Keratinocyte (primary cell): Measurements from ENCODE around the gene FBLN1. TPM values are rescaled to one million over a fixed set of nuclear protein-coding genes. Genes with fewer than 3 reads are reported as not detected.

Experiments used
- DNase-seq: peaks from one replicate; pipeline ENCODE4 v3.0.0-alpha.2; 2011; ENCODE audit warnings: low read depth, missing footprints, low spot score
- FAIRE-seq: peaks from 2 replicates; lab custom pipeline; 2011; peaks lifted over from hg19 to GRCh38; lab: Jason Lieb, UNC
- H2AFZ ChIP-seq: 2 replicates; pipeline ENCODE4 v1.6.0; 2012; ENCODE audit warnings: low read length, control low read depth, inconsistent platforms; ENCODE audit not compliant: control insufficient read depth
- H3K27ac ChIP-seq: 2 replicates; pipeline ENCODE4 v1.5.1; 2011; ENCODE audit warnings: low read length; ENCODE audit not compliant: control insufficient read depth, insufficient read depth
- H3K27me3 ChIP-seq: 3 replicates; pipeline ENCODE4 v1.6.0; 2011; ENCODE audit warnings: low read length; ENCODE audit not compliant: control insufficient read depth, insufficient read depth; ENCODE audit errors: extremely low read depth
- H3K36me3 ChIP-seq, 2 experiments: 2 replicates in 1 of 2; 3 replicates in 1 of 2; pipeline ENCODE4 v1.5.1; 2011; ENCODE audit warnings: low read length in 2 of 2, mild to moderate bottlenecking in 1 of 2; ENCODE audit not compliant: control insufficient read depth in 2 of 2, insufficient read depth in 2 of 2; ENCODE audit errors: extremely low read depth in 1 of 2
- H3K4me1 ChIP-seq: 3 replicates; pipeline ENCODE4 v1.5.1; 2011; ENCODE audit warnings: low read length; ENCODE audit not compliant: control insufficient read depth, insufficient read depth; ENCODE audit errors: extremely low read depth
- H3K4me2 ChIP-seq: 3 replicates; pipeline ENCODE4 v1.6.0; 2011; ENCODE audit warnings: low read depth, low read length; ENCODE audit not compliant: control insufficient read depth, insufficient read depth; ENCODE audit errors: extremely low read depth
- H3K4me3 ChIP-seq, 3 experiments: fragments of 200-600 bp in 1 of 3; sonication (generic) in 1 of 3; 2 replicates in 2 of 3; 3 replicates in 1 of 3; pipeline ENCODE4 v1.5.1; 2011 to 2016; ENCODE audit warnings: low read length in 3 of 3, mild to moderate bottlenecking in 3 of 3, control low read depth in 2 of 3, inconsistent platforms in 1 of 3, low read depth in 1 of 3, mixed read lengths in 1 of 3, mixed run types in 1 of 3, moderate library complexity in 1 of 3; ENCODE audit not compliant: control insufficient read depth in 2 of 3, insufficient read depth in 2 of 3; ENCODE audit errors: extremely low read depth in 1 of 3
- H3K79me2 ChIP-seq: 2 replicates; pipeline ENCODE4 v1.6.0; 2012; ENCODE audit warnings: low read length; ENCODE audit not compliant: control insufficient read depth, insufficient read depth
- H3K9ac ChIP-seq: 3 replicates; pipeline ENCODE4 v1.6.0; 2011; ENCODE audit warnings: low read length; ENCODE audit not compliant: control insufficient read depth, insufficient read depth; ENCODE audit errors: extremely low read depth
- H3K9me1 ChIP-seq: 3 replicates; pipeline ENCODE4 v1.6.0; 2011; ENCODE audit warnings: low read length; ENCODE audit not compliant: control insufficient read depth, insufficient read depth; ENCODE audit errors: extremely low read depth
- H3K9me3 ChIP-seq: 2 replicates; pipeline ENCODE4 v1.5.1; 2012; ENCODE audit warnings: low read depth, low read length; ENCODE audit not compliant: control insufficient read depth
- H4K20me1 ChIP-seq: 3 replicates; pipeline ENCODE4 v1.6.0; 2011; ENCODE audit warnings: low read length; ENCODE audit not compliant: control insufficient read depth, insufficient read depth; ENCODE audit errors: extremely low read depth
- CTCF ChIP-seq, 3 experiments: IDR thresholded peaks in 1 of 3; conservative IDR thresholded peaks in 1 of 3; optimal IDR thresholded peaks in 1 of 3; 2 replicates in 2 of 3; 3 replicates in 1 of 3; pipeline versions ENCODE3 to v1.5.1; 2011; ENCODE audit warnings: low read length in 3 of 3, mild to moderate bottlenecking in 3 of 3, moderate library complexity in 2 of 3, control low read depth in 1 of 3, inconsistent platforms in 1 of 3; ENCODE audit not compliant: insufficient read depth in 2 of 3; ENCODE audit errors: extremely low read depth in 1 of 3
- EZH2 ChIP-seq: IDR thresholded peaks from one replicate; pipeline ENCODE4 v1.6.1; 2012; ENCODE audit warnings: inconsistent platforms, mild to moderate bottlenecking, low read length, moderate library complexity
- dilution Hi-C: fragments of 300-500 bp; cut with MboI; formaldehyde crosslinking; loops from one replicate; pipeline ENCODE4 v1.7.0; 2020; ENCODE audit warnings: low sequenced_read_pairs; ENCODE audit not compliant: extremely low pct_ligation_motif_present
- polyA plus RNA-seq, 5 experiments: library from polyadenylated mRNA; depleted of rRNA in 3 of 5; stranded (reverse) in 3 of 5; stranded (forward) in 1 of 5; unstranded in 1 of 5; fragments of >200 nt; gene quantifications; 1 replicate in 1 of 5; 2 replicates in 3 of 5; 3 replicates in 1 of 5; pipeline versions ENCODE4 v1.2.1 to v1.2.3, GENCODE V29; 2011 to 2012; ENCODE audit warnings: missing spikeins in 2 of 5, low read depth in 1 of 5, low replicate concordance in 1 of 5

FBLN1 gene
- polyA plus RNA-seq, 1 donor (not counting 4 experiments of a cell fraction or from before 2014, with no cell fraction given), result 13.7 TPM

- no peak for TF ChIP-seq EZH2
- TF ChIP-seq CTCF (optimal IDR thresholded peaks at IDR 0.05 in 1 of 3, IDR thresholded peaks at IDR 0.05 in 1 of 3, conservative IDR thresholded peaks at IDR 0.05 in 1 of 3; ENCODE audit: extremely low read depth in 1 of 3, insufficient read depth in 2 of 3, low read length in 3 of 3), result no peak
- Histone ChIP-seq H3K27ac (peak overlapping the region; percentile 47), H3K9me3 (no peaks in the 10 kb centered on the region), H3K4me2 (peak overlapping the region; percentile 11), H4K20me1 (no peaks in the 10 kb centered on the region), H3K9ac (no peak overlapping the region), H3K4me1 (peaks cover 53% of the 10 kb centered on the region), H2AFZ (no peak overlapping the region), H3K36me3 (no peaks in the 10 kb centered on the region), H3K9me1 (no peaks in the 10 kb centered on the region), H3K27me3 (no peaks in the 10 kb centered on the region), H3K4me3 (no peak overlapping the region), H3K79me2 (no peaks in the 10 kb centered on the region)
- FAIRE-seq (peak; percentile 91), DNase-seq (peak; percentile 30)
- dilution Hi-C loops, result no loop called here
Measured at GRCh38 chr22:45608763-45609180, 106.1 kb downstream of the FBLN1 start.

- FAIRE-seq (peak; percentile 96), DNase-seq (peak; percentile 95)
- Histone ChIP-seq H3K4me2 (peak overlapping the region; percentile 55), H3K9me3 (no peaks in the 10 kb centered on the region), H3K27ac (peak overlapping the region; percentile 79), H3K9ac (peak overlapping the region; percentile 79), H3K9me1 (no peaks in the 10 kb centered on the region), H4K20me1 (no peaks in the 10 kb centered on the region), H3K79me2 (no peaks in the 10 kb centered on the region), H3K27me3 (no peaks in the 10 kb centered on the region), H3K4me1 (peaks cover 37% of the 10 kb centered on the region), H3K4me3 (peak overlapping the region in 2 of 3 experiments; percentile 48 to 55), H3K36me3 (no peaks in the 10 kb centered on the region), H2AFZ (peak overlapping the region; percentile 20)
- dilution Hi-C loops, result no loop called here
- no peak for TF ChIP-seq EZH2
- no peak for TF ChIP-seq CTCF (optimal IDR thresholded peaks at IDR 0.05 in 1 of 3, IDR thresholded peaks at IDR 0.05 in 1 of 3, conservative IDR thresholded peaks at IDR 0.05 in 1 of 3; ENCODE audit: extremely low read depth in 1 of 3, insufficient read depth in 2 of 3, low read length in 3 of 3)
Measured at GRCh38 chr22:45612451-45612901, 109.8 kb downstream of the FBLN1 start.
